H9 (cell line): ENCODE results near the gene SH3RF3. TPM values are rescaled to one million over a fixed set of nuclear protein-coding genes. Genes with fewer than 3 reads are reported as not detected.

Experiments used
- DNase-seq: peaks from one replicate; pipeline ENCODE4 v3.0.0-alpha.2; 2017
- H2AFZ ChIP-seq: one replicate; pipeline ENCODE4 v1.6.1; 2013; ENCODE audit warnings: mild to moderate bottlenecking, low read length, control low read depth, moderate library complexity
- H2AK5ac ChIP-seq: 2 replicates; pipeline ENCODE4 v1.6.1; 2013; ENCODE audit warnings: low read length, control low read depth, mixed read lengths; ENCODE audit not compliant: insufficient read length
- H2BK120ac ChIP-seq: one replicate; pipeline ENCODE4 v1.6.1; 2013; ENCODE audit warnings: low read depth, mild to moderate bottlenecking, low read length, control low read depth, inconsistent platforms; ENCODE audit not compliant: poor library complexity, severe bottlenecking
- H2BK12ac ChIP-seq: 2 replicates; pipeline ENCODE4 v1.6.1; 2013; ENCODE audit warnings: low read length, control low read depth, mixed read lengths, low read depth; ENCODE audit not compliant: insufficient read length
- H2BK15ac ChIP-seq: 2 replicates; pipeline ENCODE4 v1.6.1; 2013; ENCODE audit warnings: low read depth, low read length, control low read depth
- H2BK20ac ChIP-seq: one replicate; pipeline ENCODE4 v1.6.1; 2013; ENCODE audit warnings: low read depth, mild to moderate bottlenecking, low read length, control low read depth, inconsistent platforms; ENCODE audit not compliant: poor library complexity, severe bottlenecking
- H2BK5ac ChIP-seq: 2 replicates; pipeline ENCODE4 v1.6.1; 2013; ENCODE audit warnings: low read length, control low read depth, mixed read lengths; ENCODE audit not compliant: insufficient read length
- H3K14ac ChIP-seq: 2 replicates; pipeline ENCODE4 v1.6.1; 2013; ENCODE audit warnings: low read length, control low read depth; ENCODE audit not compliant: insufficient read depth
- H3K18ac ChIP-seq: 2 replicates; pipeline ENCODE4 v1.6.1; 2013; ENCODE audit warnings: low read depth, mild to moderate bottlenecking, mixed read lengths, low read length, control low read depth; ENCODE audit not compliant: insufficient read length
- H3K23ac ChIP-seq: 2 replicates; pipeline ENCODE4 v1.6.1; 2013; ENCODE audit warnings: low read length, control low read depth, mixed read lengths, low read depth; ENCODE audit not compliant: insufficient read length
- H3K23me2 ChIP-seq: 2 replicates; pipeline ENCODE4 v1.6.1; 2013; ENCODE audit warnings: low read depth, mild to moderate bottlenecking, mixed read lengths, low read length, control low read depth; ENCODE audit not compliant: insufficient read length, poor library complexity, severe bottlenecking
- H3K27ac ChIP-seq: 2 replicates; pipeline ENCODE4 v1.5.1; 2013; ENCODE audit warnings: low read length, control low read depth, mixed read lengths, low read depth; ENCODE audit not compliant: insufficient read length
- H3K27me3 ChIP-seq: 2 replicates; pipeline ENCODE4 v1.6.1; 2013; ENCODE audit warnings: low read length, control low read depth, inconsistent platforms; ENCODE audit not compliant: insufficient read depth
- H3K4ac ChIP-seq: 2 replicates; pipeline ENCODE4 v1.6.1; 2013; ENCODE audit warnings: low read depth, mild to moderate bottlenecking, control low read depth, inconsistent platforms, low read length, moderate library complexity
- H3K4me1 ChIP-seq: 2 replicates; pipeline ENCODE4 v1.6.1; 2013; ENCODE audit warnings: low read length, control low read depth, inconsistent platforms; ENCODE audit not compliant: insufficient read depth
- H3K4me2 ChIP-seq: 2 replicates; pipeline ENCODE4 v1.6.1; 2013; ENCODE audit warnings: low read length, control low read depth, mixed read lengths; ENCODE audit not compliant: insufficient read length, insufficient read depth
- H3K56ac ChIP-seq: 2 replicates; pipeline ENCODE4 v1.6.1; 2013; ENCODE audit warnings: low read depth, mild to moderate bottlenecking, mixed read lengths, low read length, control low read depth; ENCODE audit not compliant: insufficient read length
- H3K79me1 ChIP-seq: 2 replicates; pipeline ENCODE4 v1.6.1; 2013; ENCODE audit warnings: low read depth, mild to moderate bottlenecking, moderate library complexity, low read length, control low read depth, inconsistent platforms; ENCODE audit not compliant: insufficient read depth, poor library complexity, severe bottlenecking
- H3K79me2 ChIP-seq: 2 replicates; pipeline ENCODE4 v1.6.1; 2013; ENCODE audit warnings: low read length, control low read depth, inconsistent platforms; ENCODE audit not compliant: insufficient read depth
- H3K9ac ChIP-seq: 2 replicates; pipeline ENCODE4 v1.6.1; 2013; ENCODE audit warnings: low read length, control low read depth, mixed read lengths; ENCODE audit not compliant: insufficient read length; ENCODE audit errors: extremely low read depth
- H3K9me3 ChIP-seq: one replicate; pipeline ENCODE4 v1.6.1; 2013; ENCODE audit warnings: low read depth, low read length, inconsistent platforms; ENCODE audit not compliant: control insufficient read depth
- H3T11ph ChIP-seq: one replicate; pipeline ENCODE4 v1.6.1; 2013; ENCODE audit warnings: mild to moderate bottlenecking, low read length, control low read depth, inconsistent platforms
- H4K20me1 ChIP-seq: one replicate; pipeline ENCODE4 v1.6.1; 2013; ENCODE audit not compliant: control insufficient read depth, insufficient read length, insufficient read depth
- H4K5ac ChIP-seq: 2 replicates; pipeline ENCODE4 v1.6.1; 2013; ENCODE audit warnings: low read depth, mild to moderate bottlenecking, mixed read lengths, low read length, control low read depth; ENCODE audit not compliant: insufficient read length
- H4K8ac ChIP-seq: replicated peaks from 2 replicates; pipeline ENCODE4 v1.6.1; 2013; ENCODE audit warnings: low read length, control low read depth, mixed read lengths, low read depth; ENCODE audit not compliant: insufficient read length
- H4K91ac ChIP-seq: 2 replicates; pipeline ENCODE4 v1.6.1; 2013; ENCODE audit warnings: low read depth, mild to moderate bottlenecking, moderate library complexity, mixed read lengths, low read length, control low read depth; ENCODE audit not compliant: insufficient read length
- H3K27ac Mint-ChIP-seq, 3 experiments: 2 replicates in 2 of 3; 3 replicates in 1 of 3; pipeline ENCODE4 v1.8.0; 2020 to 2021; ENCODE audit warnings: mixed read lengths in 3 of 3, mild to moderate bottlenecking in 1 of 3, moderate library complexity in 1 of 3
- H3K27me3 Mint-ChIP-seq: 2 replicates; pipeline ENCODE4 v1.8.0; 2021; ENCODE audit warnings: low read depth, mild to moderate bottlenecking, moderate library complexity, mixed read lengths
- H3K36me3 Mint-ChIP-seq, 3 experiments: 2 replicates in 2 of 3; 3 replicates in 1 of 3; pipeline ENCODE4 v1.8.0; 2020 to 2021; ENCODE audit warnings: low read depth in 3 of 3, mixed read lengths in 3 of 3; ENCODE audit not compliant: insufficient read depth in 1 of 3
- H3K4me1 Mint-ChIP-seq, 2 experiments: 2 replicates each; pipeline ENCODE4 v1.8.0; 2020; ENCODE audit warnings: mixed read lengths in 2 of 2
- H3K4me3 Mint-ChIP-seq, 2 experiments: 2 replicates in 1 of 2; 3 replicates in 1 of 2; pipeline ENCODE4 v1.8.0; 2020 to 2021; ENCODE audit warnings: mild to moderate bottlenecking in 2 of 2, mixed read lengths in 2 of 2, moderate library complexity in 1 of 2
- H3K9me3 Mint-ChIP-seq, 2 experiments: 2 replicates in 1 of 2; 3 replicates in 1 of 2; pipeline ENCODE4 v1.8.0; 2020; ENCODE audit warnings: mild to moderate bottlenecking in 2 of 2, mixed read lengths in 2 of 2, moderate library complexity in 1 of 2
- WGBS: extraction: QIAGEN DNeasy Blood & Tissue Kit; methylation state at CpG from one replicate; pipeline ENCODE4 v1.1.7; 2013; ENCODE audit warnings: missing lambda C conversion rate, low lambda C conversion rate, mixed read lengths; ENCODE audit not compliant: insufficient read length; ENCODE audit errors: extremely low coverage; 5-methylcytosine and 5-hydroxymethylcytosine counted together
- total RNA-seq: library from RNA; stranded (reverse); gene quantifications from 2 replicates; pipeline ENCODE4 v1.2.1, GENCODE V29; 2021
- TF ChIP-seq, protein P1 (sequence below): fragments of 200-600 bp; sonication (generic); conservative IDR thresholded peaks from 3 replicates; pipeline ENCODE4 v1.8.0; 2021; ENCODE audit warnings: antibody characterized with exemption, mild to moderate bottlenecking

The SH3RF3 gene
- total RNA-seq, 1 experiment from 2014 or later = 0.46 TPM

DNA sequence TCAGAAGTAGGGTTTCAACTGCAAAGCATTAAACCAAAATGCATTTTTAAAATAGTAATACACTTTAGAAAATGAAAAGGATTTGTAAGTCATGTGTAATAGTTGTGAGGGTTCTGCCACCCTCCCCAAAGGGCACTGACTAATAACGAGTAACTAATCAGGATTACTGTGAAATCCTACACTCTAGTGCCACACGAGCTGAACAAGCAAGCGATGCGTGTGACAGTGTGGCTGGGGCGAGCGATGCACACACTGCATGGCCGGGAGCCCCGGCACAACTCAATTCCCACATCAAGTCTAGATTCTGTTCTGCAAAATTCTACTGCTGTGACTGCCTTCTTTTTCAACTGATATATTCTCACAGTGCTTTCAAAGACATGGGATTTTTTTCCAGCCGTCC is 328.4 kb downstream of the SH3RF3 start:
- Histone ChIP-seq H3K23me2 (no peaks in the 10 kb centered on the region), H3K4me2 (no peak overlapping the region), H3K27ac (no peak overlapping the region), H2BK5ac (no peak overlapping the region), H3K9ac (no peak overlapping the region), H3K56ac (no peak overlapping the region), H3K23ac (no peak overlapping the region), H2BK120ac (no peak overlapping the region), H4K8ac (no peak overlapping the region), H3K79me1 (no peaks in the 10 kb centered on the region), H3K9me3 (no peaks in the 10 kb centered on the region), H2BK12ac (no peak overlapping the region), H4K20me1 (no peaks in the 10 kb centered on the region), H3K18ac (no peak overlapping the region), H3K79me2 (no peaks in the 10 kb centered on the region), H2AK5ac (no peak overlapping the region), H4K91ac (no peak overlapping the region), H2BK20ac (no peak overlapping the region), H3K14ac (no peak overlapping the region), H2BK15ac (no peak overlapping the region), H2AFZ (no peak overlapping the region), H3T11ph (no peak overlapping the region), H3K4ac (no peak overlapping the region), H4K5ac (no peak overlapping the region), H3K27me3 (no peaks in the 10 kb centered on the region), H3K4me1 (no peaks in the 10 kb centered on the region)
- Mint-ChIP-seq H3K36me3 (no peaks in the 10 kb centered on the region), H3K27ac (no peak overlapping the region), H3K4me1 (no peaks in the 10 kb centered on the region), H3K9me3 (no peaks in the 10 kb centered on the region), H3K4me3 (no peak overlapping the region), H3K27me3 (no peaks in the 10 kb centered on the region)
- no peak for DNase-seq
- TF ChIP-seq, protein P1, sequence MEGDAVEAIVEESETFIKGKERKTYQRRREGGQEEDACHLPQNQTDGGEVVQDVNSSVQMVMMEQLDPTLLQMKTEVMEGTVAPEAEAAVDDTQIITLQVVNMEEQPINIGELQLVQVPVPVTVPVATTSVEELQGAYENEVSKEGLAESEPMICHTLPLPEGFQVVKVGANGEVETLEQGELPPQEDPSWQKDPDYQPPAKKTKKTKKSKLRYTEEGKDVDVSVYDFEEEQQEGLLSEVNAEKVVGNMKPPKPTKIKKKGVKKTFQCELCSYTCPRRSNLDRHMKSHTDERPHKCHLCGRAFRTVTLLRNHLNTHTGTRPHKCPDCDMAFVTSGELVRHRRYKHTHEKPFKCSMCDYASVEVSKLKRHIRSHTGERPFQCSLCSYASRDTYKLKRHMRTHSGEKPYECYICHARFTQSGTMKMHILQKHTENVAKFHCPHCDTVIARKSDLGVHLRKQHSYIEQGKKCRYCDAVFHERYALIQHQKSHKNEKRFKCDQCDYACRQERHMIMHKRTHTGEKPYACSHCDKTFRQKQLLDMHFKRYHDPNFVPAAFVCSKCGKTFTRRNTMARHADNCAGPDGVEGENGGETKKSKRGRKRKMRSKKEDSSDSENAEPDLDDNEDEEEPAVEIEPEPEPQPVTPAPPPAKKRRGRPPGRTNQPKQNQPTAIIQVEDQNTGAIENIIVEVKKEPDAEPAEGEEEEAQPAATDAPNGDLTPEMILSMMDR = no peak
- WGBS = no CpG with 5 or more reads among the region's 9 CpGs
